ENCODE results near the gene KAT14. TPM values are rescaled to one million over a fixed set of nuclear protein-coding genes. Genes with fewer than 3 reads are reported as not detected.
"Not testable (repeated sequence)": the region's sequence is repeated elsewhere in the genome, so short reads cannot be mapped to it uniquely, and the experiment has no call there.

Gene KAT14
- total RNA-seq, 1 experiment from 2014 or later: 16.4 TPM

- Mint-ChIP-seq H3K27ac (ENCODE audit: low read depth, unreplicated experiment) (peak overlapping the region; percentile 2), H3K27me3 (ENCODE audit: insufficient read depth, unreplicated experiment) (no peaks in the 10 kb centered on the region), H3K4me3 (ENCODE audit: unreplicated experiment) (no peak overlapping the region), H3K36me3 (ENCODE audit: insufficient read depth, unreplicated experiment) (peaks cover 49% of the 10 kb centered on the region), H3K4me1 (ENCODE audit: insufficient read depth, unreplicated experiment) (no peaks in the 10 kb centered on the region), H3K9me3 (ENCODE audit: unreplicated experiment) (no peaks in the 10 kb centered on the region)
- peak; percentile 30 for DNase-seq (ENCODE audit: unreplicated experiment)
- BruUV-seq (replicated peaks): no TSS peak
- TF ChIP-seq CTCF (IDR thresholded peaks at IDR 0.05; ENCODE audit: unreplicated experiment): no peak
- intact Hi-C loops (cut with micrococcal nuclease): no loop called here
- ChIA-PET CTCF (interaction anchor here (0.9 to 1.2 kb wide), 5 partner anchors 10 to 101 kb away, joined by 3 to 4 read pairs (median 3); no protein-coding TSS in a partner anchor), POLR2A (interaction anchor here (1.1 to 2.0 kb wide), 3 partner anchors 10 to 101 kb away, joined by 5 to 10 read pairs (median 7); partner anchors contain the start of gene ZNF133)
These were observed 49.4 kb downstream of the KAT14 start for GRCh38 chr20:18187020-18187419.

- Mint-ChIP-seq H3K27ac (ENCODE audit: low read depth, unreplicated experiment) (no peak overlapping the region), H3K4me1 (ENCODE audit: insufficient read depth, unreplicated experiment) (no peaks in the 10 kb centered on the region), H3K36me3 (ENCODE audit: insufficient read depth, unreplicated experiment) (peaks cover 46% of the 10 kb centered on the region), H3K9me3 (ENCODE audit: unreplicated experiment) (no peaks in the 10 kb centered on the region), H3K4me3 (ENCODE audit: unreplicated experiment) (no peak overlapping the region), H3K27me3 (ENCODE audit: insufficient read depth, unreplicated experiment) (no peaks in the 10 kb centered on the region)
- no TSS peak for BruUV-seq (replicated peaks)
- ChIA-PET POLR2A (interaction anchor here (0.6 to 2.0 kb wide), 6 partner anchors 9 to 86 kb away, joined by 3 to 10 read pairs (median 4); no protein-coding TSS in a partner anchor), CTCF (interaction anchor here (0.7 to 1.9 kb wide), 4 partner anchors 9 to 91 kb away, joined by 3 to 6 read pairs (median 6); no protein-coding TSS in a partner anchor)
- intact Hi-C loops (cut with micrococcal nuclease): no loop called here
- TF ChIP-seq CTCF (IDR thresholded peaks at IDR 0.05; ENCODE audit: unreplicated experiment): no peak
- DNase-seq (ENCODE audit: unreplicated experiment): no peak
These were observed 50.8 kb downstream of the KAT14 start for GRCh38 chr20:18188434-18188833.

GRCh38 chr20:18190338-18191233 lies 52.9 kb downstream of the KAT14 start:
- H3K36me3 Mint-ChIP-seq (ENCODE audit: insufficient read depth, unreplicated experiment): peaks cover 30% of the 10 kb centered on the region
- ChIA-PET POLR2A (interaction anchor here (0.5 to 1.0 kb wide), 6 partner anchors 35 to 121 kb away, joined by 3 to 5 read pairs (median 3); partner anchors contain the start of genes KAT14 and PET117), CTCF (interaction anchor here (0.6 to 3.4 kb wide), 5 partner anchors 8 to 1133 kb away, joined by 3 to 17 read pairs (median 3); no protein-coding TSS in a partner anchor)
- no peak for TF ChIP-seq CTCF (IDR thresholded peaks at IDR 0.05; ENCODE audit: unreplicated experiment)
- H3K27me3 Mint-ChIP-seq (ENCODE audit: insufficient read depth, unreplicated experiment): no peaks in the 10 kb centered on the region
- no peak for DNase-seq (ENCODE audit: unreplicated experiment)
- peak overlapping the region; percentile 57 for H3K27ac Mint-ChIP-seq (ENCODE audit: low read depth, unreplicated experiment)
- no TSS peak for BruUV-seq (replicated peaks)
- H3K4me3 Mint-ChIP-seq (ENCODE audit: unreplicated experiment): no peak overlapping the region
- no peaks in the 10 kb centered on the region for H3K4me1 Mint-ChIP-seq (ENCODE audit: insufficient read depth, unreplicated experiment)
- H3K9me3 Mint-ChIP-seq (ENCODE audit: unreplicated experiment): no peaks in the 10 kb centered on the region
- intact Hi-C loops (cut with micrococcal nuclease): no loop called here

GRCh38 chr20:18191306-18191705 lies 53.6 kb downstream of the KAT14 start:
- no peak overlapping the region for H3K27ac Mint-ChIP-seq (ENCODE audit: low read depth, unreplicated experiment)
- no peak overlapping the region for H3K4me3 Mint-ChIP-seq (ENCODE audit: unreplicated experiment)
- no peak for DNase-seq (ENCODE audit: unreplicated experiment)
- H3K4me1 Mint-ChIP-seq (ENCODE audit: insufficient read depth, unreplicated experiment): no peaks in the 10 kb centered on the region
- H3K9me3 Mint-ChIP-seq (ENCODE audit: unreplicated experiment): no peaks in the 10 kb centered on the region
- intact Hi-C loops (cut with micrococcal nuclease): no loop called here
- POLR2A ChIA-PET: interaction anchor here (0.5 to 0.6 kb wide), 2 partner anchors 34 to 120 kb away, joined by 3 read pairs; no protein-coding TSS in a partner anchor
- CTCF ChIA-PET: interaction anchor here (0.6 to 3.4 kb wide), 5 partner anchors 8 to 1134 kb away, joined by 3 to 17 read pairs (median 3); no protein-coding TSS in a partner anchor
- no peaks in the 10 kb centered on the region for H3K27me3 Mint-ChIP-seq (ENCODE audit: insufficient read depth, unreplicated experiment)
- no TSS peak for BruUV-seq (replicated peaks)
- no peak for TF ChIP-seq CTCF (IDR thresholded peaks at IDR 0.05; ENCODE audit: unreplicated experiment)
- peaks cover 23% of the 10 kb centered on the region for H3K36me3 Mint-ChIP-seq (ENCODE audit: insufficient read depth, unreplicated experiment)

GRCh38 chr20:18194461-18194860 lies 56.8 kb downstream of the KAT14 start:
- BruUV-seq (replicated peaks); H3K27me3 Mint-ChIP-seq (ENCODE audit: insufficient read depth, unreplicated experiment); DNase-seq (ENCODE audit: unreplicated experiment); intact Hi-C loops (cut with micrococcal nuclease); POLR2A ChIA-PET; H3K4me1 Mint-ChIP-seq (ENCODE audit: insufficient read depth, unreplicated experiment); H3K9me3 Mint-ChIP-seq (ENCODE audit: unreplicated experiment); H3K27ac Mint-ChIP-seq (ENCODE audit: low read depth, unreplicated experiment); H3K36me3 Mint-ChIP-seq (ENCODE audit: insufficient read depth, unreplicated experiment); H3K4me3 Mint-ChIP-seq (ENCODE audit: unreplicated experiment): not testable (repeated sequence)
- CTCF ChIA-PET: interaction anchor here (0.6 kb wide), 1 partner anchor 104 kb away, joined by 3 read pairs; no protein-coding TSS in a partner anchor
